ENCODE data around the gene ARID1B. TPM values are rescaled to one million over a fixed set of nuclear protein-coding genes. Genes with fewer than 3 reads are reported as not detected.

The ARID1B gene
- polyA plus RNA-seq, 1 donor = 48.5 TPM

DNA sequence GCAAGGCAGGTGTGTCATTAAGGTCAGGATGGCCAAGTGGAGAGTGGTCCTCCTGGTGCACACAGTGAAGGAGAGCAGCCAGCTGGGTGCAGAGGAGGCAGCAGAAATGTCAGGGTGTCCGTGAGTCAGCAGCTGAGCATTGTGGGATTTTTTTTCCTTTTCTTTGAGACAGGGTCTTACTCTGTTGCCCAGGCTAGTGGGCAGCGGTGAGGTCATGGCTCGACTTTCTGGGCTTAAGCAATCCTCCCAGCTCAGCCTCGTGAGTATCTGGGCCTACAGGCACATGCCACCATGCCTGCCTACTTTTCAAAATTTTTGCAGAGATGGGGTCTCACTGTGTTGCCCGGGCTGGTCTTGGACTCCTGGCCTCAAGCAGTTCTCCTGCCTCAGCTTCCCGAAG is 16.0 kb downstream of the ARID1B start:
- Histone ChIP-seq H3K27ac (ENCODE audit: low read length) (no peak overlapping the region), H3K4me1 (ENCODE audit: control insufficient read depth, insufficient read depth, low read length) (peaks cover 4% of the 10 kb centered on the region), H3K27me3 (ENCODE audit: control insufficient read depth, insufficient read depth, low read length) (no peaks in the 10 kb centered on the region), H3K9me3 (ENCODE audit: control insufficient read depth, low read depth, low read length) (no peaks in the 10 kb centered on the region), H3K4me3 (ENCODE audit: low read length) (no peak overlapping the region), H3K36me3 (ENCODE audit: control insufficient read depth, insufficient read depth, low read length) (peaks cover 9% of the 10 kb centered on the region)
- DNase-seq = no peak
- WGBS (ENCODE audit: insufficient coverage, low lambda C conversion rate) = no CpG with 5 or more reads among the region's 6 CpGs

DNA sequence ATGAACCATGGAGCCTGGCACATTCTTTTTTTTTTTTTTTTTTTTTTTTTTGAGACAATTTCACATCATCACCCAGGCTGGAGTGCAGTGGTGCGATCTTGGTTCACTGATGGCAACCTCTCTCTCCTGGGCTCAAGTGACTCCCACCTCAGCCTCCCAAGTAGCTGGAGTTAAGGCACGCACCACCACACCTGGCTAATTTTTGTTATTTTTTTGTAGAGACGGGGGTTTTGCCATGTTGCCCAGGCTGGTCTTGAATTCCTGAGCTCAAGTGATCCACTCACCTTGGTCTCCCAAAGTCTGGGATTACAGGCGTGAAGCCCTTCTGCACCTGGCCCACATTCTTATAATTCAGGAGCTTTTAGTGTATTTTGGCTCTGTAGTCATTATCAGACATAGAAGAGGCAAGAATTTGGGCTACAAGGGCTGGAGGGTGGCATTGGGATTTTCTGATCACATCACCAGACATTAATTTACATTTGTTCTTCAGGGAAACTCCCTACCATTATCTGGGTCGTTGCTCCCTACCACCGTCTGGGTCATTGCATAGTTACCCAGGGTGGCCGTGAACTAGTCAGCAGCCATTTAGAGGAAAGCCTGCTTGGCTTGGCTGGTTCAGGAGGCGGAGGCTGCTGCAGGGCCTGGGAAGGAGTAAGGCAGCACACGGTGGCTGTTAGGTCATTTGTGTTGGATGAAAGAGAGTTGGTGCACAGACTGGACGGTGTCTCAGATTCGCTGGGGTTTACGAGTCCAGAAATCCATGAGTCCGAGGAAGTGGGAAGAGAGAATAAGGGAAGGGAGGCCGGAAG is 17.6 kb downstream of the ARID1B start:
- Histone ChIP-seq H3K9me3 (ENCODE audit: control insufficient read depth, low read depth, low read length) (no peaks in the 10 kb centered on the region), H3K4me3 (ENCODE audit: low read length) (no peak overlapping the region), H3K4me1 (ENCODE audit: control insufficient read depth, insufficient read depth, low read length) (peaks cover 4% of the 10 kb centered on the region), H3K27me3 (ENCODE audit: control insufficient read depth, insufficient read depth, low read length) (no peaks in the 10 kb centered on the region), H3K36me3 (ENCODE audit: control insufficient read depth, insufficient read depth, low read length) (peaks cover 12% of the 10 kb centered on the region), H3K27ac (ENCODE audit: low read length) (no peak overlapping the region)
- no peak for DNase-seq
- 80% methylated on average over 5 of the region's 14 CpGs for WGBS (ENCODE audit: insufficient coverage, low lambda C conversion rate)

DNA sequence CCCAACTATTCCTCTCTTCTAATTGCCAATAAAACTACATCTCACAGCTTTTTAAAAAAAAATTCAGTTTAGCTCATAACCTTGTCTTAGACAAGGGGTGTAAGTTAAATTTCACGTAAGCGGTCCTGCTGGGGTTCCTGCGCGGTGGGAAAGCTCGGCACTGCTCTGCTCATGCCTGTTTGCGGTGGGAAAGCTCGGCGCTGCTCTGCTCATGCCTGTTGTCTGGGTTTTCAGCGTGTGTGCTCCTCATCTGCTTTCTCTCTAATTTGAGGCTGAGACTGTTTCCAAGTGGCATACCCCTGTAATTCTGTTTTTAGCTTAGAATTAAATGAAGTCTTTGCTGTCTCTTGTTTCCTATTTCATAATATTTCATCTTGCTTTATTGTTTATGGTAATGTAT is 18.6 kb downstream of the ARID1B start:
- Histone ChIP-seq H3K27me3 (ENCODE audit: control insufficient read depth, insufficient read depth, low read length) (no peaks in the 10 kb centered on the region), H3K9me3 (ENCODE audit: control insufficient read depth, low read depth, low read length) (no peaks in the 10 kb centered on the region), H3K4me3 (ENCODE audit: low read length) (no peak overlapping the region), H3K4me1 (ENCODE audit: control insufficient read depth, insufficient read depth, low read length) (peaks cover 4% of the 10 kb centered on the region), H3K27ac (ENCODE audit: low read length) (no peak overlapping the region), H3K36me3 (ENCODE audit: control insufficient read depth, insufficient read depth, low read length) (peaks cover 15% of the 10 kb centered on the region)
- WGBS (ENCODE audit: insufficient coverage, low lambda C conversion rate) = no CpG with 5 or more reads among the region's 9 CpGs
- DNase-seq = no peak

DNA sequence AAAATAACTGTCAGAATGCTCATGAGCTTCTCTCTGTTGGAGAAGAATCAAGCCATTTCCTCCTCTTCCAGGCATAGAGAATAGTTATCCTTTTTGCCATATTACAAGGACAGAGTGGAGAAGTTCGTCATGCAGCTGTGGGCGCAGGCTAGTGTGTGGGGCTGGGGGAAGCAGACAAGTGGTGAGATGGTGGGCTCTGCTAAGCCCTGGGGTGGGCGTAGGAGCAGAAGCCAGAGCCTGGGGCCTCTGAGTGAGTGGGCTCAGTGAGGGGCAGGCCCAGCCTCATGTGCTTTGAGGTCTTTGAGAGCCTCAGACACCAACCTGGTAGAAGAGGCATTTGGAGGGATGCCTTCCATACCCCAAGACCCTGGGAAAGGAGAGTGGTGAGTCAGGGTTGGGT is 19.4 kb downstream of the ARID1B start:
- Histone ChIP-seq H3K36me3 (ENCODE audit: control insufficient read depth, insufficient read depth, low read length) (peaks cover 15% of the 10 kb centered on the region), H3K4me1 (ENCODE audit: control insufficient read depth, insufficient read depth, low read length) (peaks cover under 1% of the 10 kb centered on the region), H3K9me3 (ENCODE audit: control insufficient read depth, low read depth, low read length) (no peaks in the 10 kb centered on the region), H3K4me3 (ENCODE audit: low read length) (no peak overlapping the region), H3K27me3 (ENCODE audit: control insufficient read depth, insufficient read depth, low read length) (no peaks in the 10 kb centered on the region), H3K27ac (ENCODE audit: low read length) (no peak overlapping the region)
- DNase-seq = no peak
- 70% methylated on average over 2 of the region's 3 CpGs for WGBS (ENCODE audit: insufficient coverage, low lambda C conversion rate)

DNA sequence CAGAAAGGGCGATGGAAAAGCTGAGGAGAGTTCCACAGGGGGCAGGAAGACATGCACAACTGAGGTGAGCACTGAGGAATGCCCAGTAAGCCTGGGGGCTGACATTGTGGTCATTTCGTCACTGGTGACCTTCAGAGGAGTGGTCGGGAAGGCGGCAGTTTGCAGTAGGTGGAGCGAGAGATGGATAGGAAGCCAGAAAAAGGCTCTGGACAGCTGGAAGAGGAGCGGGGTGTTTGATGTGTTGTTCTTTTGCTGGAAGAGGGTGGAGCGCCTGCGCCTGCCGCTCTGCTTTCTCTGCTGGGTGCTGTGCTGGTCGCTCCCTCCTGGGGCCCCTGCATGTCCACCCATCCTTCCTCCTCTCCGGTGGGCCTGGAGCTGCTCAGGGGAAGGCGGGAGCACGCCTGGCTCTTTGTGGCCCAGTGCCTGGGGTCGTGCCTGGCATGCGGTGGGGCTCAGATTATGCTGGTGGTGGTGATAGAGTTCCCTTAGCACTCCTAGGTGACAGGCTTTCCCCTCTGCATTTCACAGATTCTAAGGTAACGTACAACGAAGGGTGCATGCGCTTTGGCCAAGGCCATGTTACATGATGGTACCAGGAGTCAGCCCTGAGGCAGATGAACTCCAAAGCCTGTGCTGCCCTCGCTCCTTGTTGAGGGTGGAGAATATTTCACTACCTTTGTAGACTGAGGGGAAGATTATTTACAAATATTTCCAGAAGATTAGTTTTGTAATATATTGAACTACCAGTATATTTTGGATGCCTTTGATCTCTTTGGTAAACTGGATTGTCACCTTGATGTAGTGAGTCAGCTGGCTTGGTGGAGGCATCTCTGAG is 20.9 kb downstream of the ARID1B start:
- 83% methylated on average over 1 of the region's 19 CpGs for WGBS (ENCODE audit: insufficient coverage, low lambda C conversion rate)
- Histone ChIP-seq H3K27ac (ENCODE audit: low read length) (no peak overlapping the region), H3K27me3 (ENCODE audit: control insufficient read depth, insufficient read depth, low read length) (no peaks in the 10 kb centered on the region), H3K4me1 (ENCODE audit: control insufficient read depth, insufficient read depth, low read length) (no peaks in the 10 kb centered on the region), H3K36me3 (ENCODE audit: control insufficient read depth, insufficient read depth, low read length) (peaks cover 15% of the 10 kb centered on the region), H3K9me3 (ENCODE audit: control insufficient read depth, low read depth, low read length) (no peaks in the 10 kb centered on the region), H3K4me3 (ENCODE audit: low read length) (no peak overlapping the region)
- no peak for DNase-seq

DNA sequence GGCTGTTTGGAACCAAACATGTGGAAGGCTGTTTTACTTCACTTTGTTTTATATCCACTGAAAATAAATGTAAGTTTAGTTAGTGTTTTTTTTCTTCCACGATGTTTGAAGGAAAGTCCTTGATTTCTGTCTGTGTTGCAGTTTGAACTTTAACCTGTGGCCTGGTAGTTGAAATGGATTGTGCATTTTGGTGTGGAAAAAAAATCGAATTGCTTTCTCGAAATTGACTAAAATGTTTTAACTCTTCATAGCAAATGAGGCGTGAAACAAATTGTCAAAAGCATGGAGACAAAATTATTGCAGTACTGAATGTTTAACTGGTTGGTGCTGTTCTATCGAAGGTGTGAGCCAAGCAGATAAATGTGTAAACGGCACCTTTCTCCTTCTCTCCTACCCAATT is 24.5 kb downstream of the ARID1B start:
- H3K27ac ChIP-seq (ENCODE audit: low read length) = no peak overlapping the region
- H3K9me3 ChIP-seq (ENCODE audit: control insufficient read depth, low read depth, low read length) = no peaks in the 10 kb centered on the region
- no peaks in the 10 kb centered on the region for H3K27me3 ChIP-seq (ENCODE audit: control insufficient read depth, insufficient read depth, low read length)
- H3K36me3 ChIP-seq (ENCODE audit: control insufficient read depth, insufficient read depth, low read length) = peaks cover 15% of the 10 kb centered on the region
- WGBS (ENCODE audit: insufficient coverage, low lambda C conversion rate) = 77% methylated on average over 3 of the region's 6 CpGs
- no peak for DNase-seq
- H3K4me3 ChIP-seq (ENCODE audit: low read length) = no peak overlapping the region
- H3K4me1 ChIP-seq (ENCODE audit: control insufficient read depth, insufficient read depth, low read length) = no peaks in the 10 kb centered on the region

DNA sequence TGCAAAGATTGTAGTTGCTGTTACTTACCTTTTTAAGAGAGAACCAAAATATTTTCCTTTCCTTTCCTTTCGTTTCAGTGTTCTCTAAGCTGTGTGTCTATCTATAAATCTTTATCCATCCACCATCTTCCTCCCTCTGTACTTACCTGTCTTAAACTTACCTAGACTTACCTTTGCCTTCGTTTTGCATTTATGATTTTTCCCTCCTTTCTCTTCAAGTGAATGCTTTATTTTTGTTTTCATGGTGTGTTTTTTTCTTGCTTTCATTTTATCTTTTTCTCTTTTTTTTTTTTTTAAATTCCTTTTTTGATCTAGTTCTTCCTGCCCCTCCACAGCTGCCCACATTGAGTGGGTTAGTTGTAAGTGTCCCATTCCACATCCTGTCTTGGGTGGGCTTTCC is 26.2 kb downstream of the ARID1B start:
- Histone ChIP-seq H3K36me3 (ENCODE audit: control insufficient read depth, insufficient read depth, low read length) (peaks cover 5% of the 10 kb centered on the region), H3K9me3 (ENCODE audit: control insufficient read depth, low read depth, low read length) (no peaks in the 10 kb centered on the region), H3K27ac (ENCODE audit: low read length) (no peak overlapping the region), H3K4me3 (ENCODE audit: low read length) (no peak overlapping the region), H3K27me3 (ENCODE audit: control insufficient read depth, insufficient read depth, low read length) (no peaks in the 10 kb centered on the region), H3K4me1 (ENCODE audit: control insufficient read depth, insufficient read depth, low read length) (peaks cover 2% of the 10 kb centered on the region)
- DNase-seq = no peak
- WGBS (ENCODE audit: insufficient coverage, low lambda C conversion rate) = 88% methylated on average over 2 of the region's 2 CpGs

DNA sequence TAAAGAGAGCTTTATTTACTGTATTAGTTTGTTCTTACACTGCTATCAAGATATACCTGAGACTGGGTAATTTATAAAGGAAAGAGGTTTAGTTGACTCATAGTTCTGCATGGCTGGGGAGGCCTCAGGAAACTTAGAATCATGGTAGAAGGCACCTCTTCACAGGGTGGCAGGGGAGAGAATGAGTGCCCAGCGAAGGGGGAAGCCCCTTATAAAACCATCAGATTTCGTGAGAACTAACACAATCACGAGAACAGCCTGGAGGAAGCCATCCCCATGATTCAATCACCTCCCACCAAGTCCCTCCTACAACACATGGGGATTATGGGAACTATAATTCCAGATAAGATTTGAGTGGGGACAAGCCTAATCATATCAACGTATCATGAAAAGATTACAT is 27.2 kb downstream of the ARID1B start:
- Histone ChIP-seq H3K36me3 (ENCODE audit: control insufficient read depth, insufficient read depth, low read length) (peaks cover 5% of the 10 kb centered on the region), H3K9me3 (ENCODE audit: control insufficient read depth, low read depth, low read length) (no peaks in the 10 kb centered on the region), H3K27me3 (ENCODE audit: control insufficient read depth, insufficient read depth, low read length) (no peaks in the 10 kb centered on the region), H3K4me1 (ENCODE audit: control insufficient read depth, insufficient read depth, low read length) (peaks cover 2% of the 10 kb centered on the region), H3K27ac (ENCODE audit: low read length) (no peak overlapping the region), H3K4me3 (ENCODE audit: low read length) (no peak overlapping the region)
- DNase-seq = no peak
- no CpG with 5 or more reads among the region's 4 CpGs for WGBS (ENCODE audit: insufficient coverage, low lambda C conversion rate)

DNA sequence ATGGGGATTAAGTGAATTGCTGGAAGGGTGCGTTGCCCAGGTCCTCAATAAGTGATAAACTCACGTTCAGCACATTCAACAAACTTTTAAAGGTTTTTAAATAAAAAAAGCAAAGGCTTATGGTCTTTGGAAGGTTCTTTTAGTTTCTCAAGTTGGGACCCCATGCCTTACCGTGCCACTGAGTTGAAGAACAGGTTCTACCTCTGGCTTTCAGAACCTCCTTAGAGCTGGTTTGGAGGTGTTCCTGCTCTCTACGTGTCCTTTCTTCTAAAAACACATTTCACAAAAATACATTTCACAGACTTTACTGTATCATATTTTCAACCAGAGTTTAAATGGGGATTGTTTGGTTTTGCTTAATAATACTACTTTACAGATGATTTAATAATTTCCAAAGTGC is 29.0 kb downstream of the ARID1B start:
- H3K27ac ChIP-seq (ENCODE audit: low read length) = no peak overlapping the region
- 100% methylated on average over 2 of the region's 4 CpGs for WGBS (ENCODE audit: insufficient coverage, low lambda C conversion rate)

DNA sequence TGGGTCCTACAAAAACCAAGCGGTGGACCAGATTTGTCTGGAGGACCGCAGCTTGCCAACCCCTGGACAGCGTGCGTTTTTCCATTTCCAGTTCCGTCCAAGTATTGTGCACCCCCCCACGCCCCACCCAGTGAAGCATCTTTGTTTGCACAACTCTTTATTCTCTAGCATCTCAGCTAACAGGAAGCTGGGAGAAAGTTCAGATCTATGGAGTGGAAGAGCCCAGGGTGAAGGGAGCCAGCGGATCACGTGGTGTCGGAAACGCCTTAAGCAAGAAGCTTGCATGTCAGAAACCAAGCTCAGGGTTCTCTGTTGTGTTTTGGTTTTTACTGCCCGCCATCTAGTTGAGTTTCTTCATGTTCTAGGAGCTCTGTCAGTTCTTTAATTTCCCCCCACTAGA is 29.9 kb downstream of the ARID1B start:
- WGBS (ENCODE audit: insufficient coverage, low lambda C conversion rate) = no CpG with 5 or more reads among the region's 11 CpGs
- Histone ChIP-seq H3K9me3 (ENCODE audit: control insufficient read depth, low read depth, low read length) (no peaks in the 10 kb centered on the region), H3K36me3 (ENCODE audit: control insufficient read depth, insufficient read depth, low read length) (no peaks in the 10 kb centered on the region), H3K4me1 (ENCODE audit: control insufficient read depth, insufficient read depth, low read length) (peaks cover 2% of the 10 kb centered on the region), H3K27me3 (ENCODE audit: control insufficient read depth, insufficient read depth, low read length) (no peaks in the 10 kb centered on the region), H3K27ac (ENCODE audit: low read length) (no peak overlapping the region), H3K4me3 (ENCODE audit: low read length) (no peak overlapping the region)
- DNase-seq = no peak

More for the DNA sequence above, 29.0 kb downstream of the ARID1B start:
- no peak for DNase-seq
- Histone ChIP-seq H3K4me3 (ENCODE audit: low read length) (no peak overlapping the region), H3K36me3 (ENCODE audit: control insufficient read depth, insufficient read depth, low read length) (no peaks in the 10 kb centered on the region), H3K27me3 (ENCODE audit: control insufficient read depth, insufficient read depth, low read length) (no peaks in the 10 kb centered on the region), H3K9me3 (ENCODE audit: control insufficient read depth, low read depth, low read length) (no peaks in the 10 kb centered on the region), H3K4me1 (ENCODE audit: control insufficient read depth, insufficient read depth, low read length) (peaks cover 2% of the 10 kb centered on the region)
